HUES48 (cell line): ENCODE results near the gene MAN1C1.
A peak's percentile ranks its signal among the peaks of the same experiment; 100 is the strongest.

Experiments used
- H3K27ac ChIP-seq: one replicate; pipeline ENCODE4 v1.7.0; 2013; ENCODE audit warnings: low read depth, low read length, inconsistent platforms
- H3K27me3 ChIP-seq: 2 replicates; pipeline ENCODE4 v1.6.1; 2013; ENCODE audit warnings: mild to moderate bottlenecking, low read length; ENCODE audit not compliant: control insufficient read depth, insufficient read depth
- H3K36me3 ChIP-seq: 2 replicates; pipeline ENCODE4 v1.6.1; 2013; ENCODE audit warnings: low read length; ENCODE audit not compliant: control insufficient read depth, insufficient read depth
- H3K4me1 ChIP-seq: 2 replicates; pipeline ENCODE4 v1.6.1; 2013; ENCODE audit warnings: mild to moderate bottlenecking, low read length; ENCODE audit not compliant: control insufficient read depth, insufficient read depth
- H3K4me3 ChIP-seq: 2 replicates; pipeline ENCODE4 v1.5.1; 2013; ENCODE audit warnings: mild to moderate bottlenecking, low read depth, low read length
- H3K9ac ChIP-seq: 2 replicates; pipeline ENCODE4 v1.6.1; 2013; ENCODE audit warnings: mild to moderate bottlenecking, low read depth, low read length, moderate library complexity
- H3K9me3 ChIP-seq: 2 replicates; pipeline ENCODE4 v1.6.1; 2013; ENCODE audit warnings: low read length; ENCODE audit not compliant: control insufficient read depth, insufficient read depth

Gene MAN1C1

GRCh38 chr1:25650289-25650576 is 33.6 kb downstream of the MAN1C1 start:
- Histone ChIP-seq H3K9me3 (no peaks in the 10 kb centered on the region), H3K9ac (no peak overlapping the region), H3K4me1 (no peaks in the 10 kb centered on the region), H3K36me3 (no peaks in the 10 kb centered on the region), H3K27me3 (no peaks in the 10 kb centered on the region), H3K27ac (no peak overlapping the region), H3K4me3 (no peak overlapping the region)

GRCh38 chr1:25651036-25651640 is 34.5 kb downstream of the MAN1C1 start:
- no peaks in the 10 kb centered on the region for H3K36me3 ChIP-seq
- no peaks in the 10 kb centered on the region for H3K4me1 ChIP-seq
- no peaks in the 10 kb centered on the region for H3K9me3 ChIP-seq
- H3K9ac ChIP-seq: no peak overlapping the region
- H3K27ac ChIP-seq: no peak overlapping the region
- H3K4me3 ChIP-seq: no peak overlapping the region
- H3K27me3 ChIP-seq: no peaks in the 10 kb centered on the region

- Histone ChIP-seq H3K9me3 (no peaks in the 10 kb centered on the region), H3K4me1 (no peaks in the 10 kb centered on the region), H3K36me3 (no peaks in the 10 kb centered on the region), H3K4me3 (no peak overlapping the region), H3K9ac (no peak overlapping the region), H3K27ac (no peak overlapping the region), H3K27me3 (no peaks in the 10 kb centered on the region)
Measured at GRCh38 chr1:25651824-25652741, 35.5 kb downstream of the MAN1C1 start.

- Histone ChIP-seq H3K4me3 (no peak overlapping the region), H3K36me3 (no peaks in the 10 kb centered on the region), H3K4me1 (no peaks in the 10 kb centered on the region), H3K27me3 (no peaks in the 10 kb centered on the region), H3K9me3 (no peaks in the 10 kb centered on the region), H3K27ac (no peak overlapping the region), H3K9ac (no peak overlapping the region)
Measured at GRCh38 chr1:25653558-25653957, 37.0 kb downstream of the MAN1C1 start.

GRCh38 chr1:25654109-25654660 is 37.6 kb downstream of the MAN1C1 start:
- Histone ChIP-seq H3K36me3 (no peaks in the 10 kb centered on the region), H3K9ac (no peak overlapping the region), H3K27ac (no peak overlapping the region), H3K27me3 (no peaks in the 10 kb centered on the region), H3K9me3 (no peaks in the 10 kb centered on the region), H3K4me1 (no peaks in the 10 kb centered on the region), H3K4me3 (no peak overlapping the region)

GRCh38 chr1:25657121-25657882 is 40.7 kb downstream of the MAN1C1 start:
- Histone ChIP-seq H3K9me3 (no peaks in the 10 kb centered on the region), H3K27me3 (no peaks in the 10 kb centered on the region), H3K27ac (no peak overlapping the region), H3K4me1 (peaks cover 8% of the 10 kb centered on the region), H3K9ac (no peak overlapping the region), H3K4me3 (no peak overlapping the region), H3K36me3 (no peaks in the 10 kb centered on the region)

- H3K9me3 ChIP-seq: no peaks in the 10 kb centered on the region
- H3K36me3 ChIP-seq: no peaks in the 10 kb centered on the region
- H3K27ac ChIP-seq: no peak overlapping the region
- no peak overlapping the region for H3K4me3 ChIP-seq
- H3K4me1 ChIP-seq: peaks cover 8% of the 10 kb centered on the region
- H3K9ac ChIP-seq: no peak overlapping the region
- H3K27me3 ChIP-seq: no peaks in the 10 kb centered on the region
Measured at GRCh38 chr1:25657883-25658760, 41.5 kb downstream of the MAN1C1 start.

GRCh38 chr1:25658791-25659431 is 42.3 kb downstream of the MAN1C1 start:
- H3K4me3 ChIP-seq: no peak overlapping the region
- H3K27ac ChIP-seq: no peak overlapping the region
- no peak overlapping the region for H3K9ac ChIP-seq
- H3K4me1 ChIP-seq: peaks cover 8% of the 10 kb centered on the region
- no peaks in the 10 kb centered on the region for H3K36me3 ChIP-seq
- no peaks in the 10 kb centered on the region for H3K27me3 ChIP-seq
- H3K9me3 ChIP-seq: no peaks in the 10 kb centered on the region

- peak overlapping the region; percentile 2 for H3K27ac ChIP-seq
Measured at GRCh38 chr1:25661043-25661815, 44.6 kb downstream of the MAN1C1 start.

More at GRCh38 chr1:25661043-25661815, 44.6 kb downstream of the MAN1C1 start:
- Histone ChIP-seq H3K9ac (no peak overlapping the region), H3K27me3 (no peaks in the 10 kb centered on the region), H3K36me3 (no peaks in the 10 kb centered on the region), H3K4me3 (no peak overlapping the region), H3K9me3 (no peaks in the 10 kb centered on the region), H3K4me1 (peaks cover 17% of the 10 kb centered on the region)
